PC-9 (cell line): Measurements from ENCODE around the gene SMC4. TPM values are rescaled to one million over a fixed set of nuclear protein-coding genes. Genes with fewer than 3 reads are reported as not detected.

ENCODE experiments used
- BruUV-seq: library from RNA; stranded (reverse); fragments of 400-500 nt; replicated peaks from 2 replicates; lab custom pipeline; 2021; lab: Mats Ljungman, UMichigan
- CTCF ChIA-PET: fragments of 300-600 bp; sonication (Branson Sonifier 250); formaldehyde crosslinking; loops from one replicate; lab custom pipeline; 2022; ENCODE audit warnings: antibody characterized with exemption; lab: Charles Lee
- POLR2A ChIA-PET: fragments of 300-600 bp; sonication (Branson Sonifier 250); formaldehyde crosslinking; loops from one replicate; lab custom pipeline; 2022; ENCODE audit warnings: antibody characterized with exemption; ENCODE audit not compliant: unreplicated experiment; lab: Charles Lee
- DNase-seq, 2 experiments: peaks; one replicate each; pipeline versions ENCODE4 v3.0.0 to v3.0.0-alpha.2; 2015 to 2022; ENCODE audit warnings: mixed read lengths in 1 of 2
- H2AFZ ChIP-seq: fragments of 200-600 bp; sonication (generic); 2 replicates; pipeline ENCODE4 v1.8.1; 2017; ENCODE audit warnings: antibody characterized with exemption
- H3F3A ChIP-seq: fragments of 200-600 bp; sonication (generic); 2 replicates; pipeline ENCODE4 v1.8.1; 2017; ENCODE audit warnings: antibody characterized with exemption, mild to moderate bottlenecking, low read depth; ENCODE audit not compliant: insufficient read depth
- H3K27ac ChIP-seq: fragments of 200-600 bp; sonication (generic); 2 replicates; pipeline ENCODE4 v1.6.1; 2016; ENCODE audit warnings: mixed run types
- H3K27me3 ChIP-seq: fragments of 200-600 bp; sonication (generic); 2 replicates; pipeline ENCODE4 v1.6.1; 2016; ENCODE audit warnings: low read depth, mixed run types; ENCODE audit not compliant: insufficient read depth
- H3K36me3 ChIP-seq: fragments of 200-600 bp; sonication (generic); 2 replicates; pipeline ENCODE4 v1.6.1; 2016; ENCODE audit warnings: low read depth, mixed run types
- H3K4me1 ChIP-seq: fragments of 200-600 bp; sonication (generic); replicated peaks from 2 replicates; pipeline ENCODE4 v1.6.1; 2016; ENCODE audit warnings: mixed run types; ENCODE audit not compliant: insufficient read depth
- H3K4me2 ChIP-seq: fragments of 200-600 bp; sonication (generic); 2 replicates; pipeline ENCODE4 v1.6.1; 2017; ENCODE audit warnings: mixed run types
- H3K4me3 ChIP-seq: fragments of 200-600 bp; sonication (generic); 2 replicates; pipeline ENCODE4 v1.6.1; 2016; ENCODE audit warnings: mixed run types
- H3K79me2 ChIP-seq: fragments of 200-600 bp; sonication (generic); 2 replicates; pipeline ENCODE4 v1.6.1; 2017; ENCODE audit warnings: low read depth, mixed run types
- H3K9me2 ChIP-seq: fragments of 200-600 bp; sonication (generic); 2 replicates; pipeline ENCODE4 v1.8.1; 2017; ENCODE audit warnings: mild to moderate bottlenecking; ENCODE audit not compliant: insufficient read depth
- H3K9me3 ChIP-seq: fragments of 200-600 bp; sonication (generic); 2 replicates; pipeline ENCODE4 v1.8.1; 2016; ENCODE audit warnings: low read depth; ENCODE audit not compliant: insufficient read depth
- H4K20me1 ChIP-seq: fragments of 200-600 bp; sonication (generic); 2 replicates; pipeline ENCODE4 v1.8.1; 2017; ENCODE audit not compliant: insufficient read depth
- EZH2 ChIP-seq: fragments of 200-600 bp; sonication (generic); IDR thresholded peaks from 2 replicates; pipeline ENCODE4 v1.8.0; 2017; ENCODE audit warnings: antibody characterized with exemption, low read depth
- intact Hi-C: fragments of 100-400 bp; cut with micrococcal nuclease; formaldehyde crosslinking; loops from one replicate; pipeline ENCODE4 v1.10.0; 2022; ENCODE audit not compliant: unreplicated experiment
- total RNA-seq: library from RNA; stranded (reverse); gene quantifications from 2 replicates; pipeline ENCODE4 v1.2.3, GENCODE V29; 2021
- TF ChIP-seq, protein P1 (sequence below): fragments of 200-600 bp; sonication (generic); conservative IDR thresholded peaks from 2 replicates; pipeline ENCODE4 v1.6.1; 2017; ENCODE audit warnings: mixed run types, antibody characterized with exemption, mild to moderate bottlenecking, moderate library complexity

The SMC4 gene
- total RNA-seq, 1 experiment from 2014 or later, result 181 TPM

DNA sequence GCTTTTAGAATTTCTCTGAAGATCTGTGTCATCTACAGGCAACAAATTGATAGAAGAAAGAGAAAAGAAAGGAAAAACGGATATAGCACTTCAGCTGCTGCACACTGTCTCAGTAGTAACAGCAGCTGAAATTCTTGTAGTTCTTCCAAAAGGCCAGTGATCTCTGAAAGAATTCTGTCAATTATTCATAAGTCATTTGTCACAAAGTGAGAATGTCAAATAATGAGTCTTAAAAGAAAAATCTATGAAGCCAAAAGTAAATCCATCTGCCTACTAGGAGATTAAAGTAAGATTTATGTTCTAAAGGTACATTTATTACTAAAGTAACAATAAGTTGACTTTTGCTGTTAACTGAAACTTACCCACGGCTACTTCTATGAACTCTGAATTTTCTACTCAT, 25.0 kb upstream of the SMC4 start:
- TF ChIP-seq, protein P1, sequence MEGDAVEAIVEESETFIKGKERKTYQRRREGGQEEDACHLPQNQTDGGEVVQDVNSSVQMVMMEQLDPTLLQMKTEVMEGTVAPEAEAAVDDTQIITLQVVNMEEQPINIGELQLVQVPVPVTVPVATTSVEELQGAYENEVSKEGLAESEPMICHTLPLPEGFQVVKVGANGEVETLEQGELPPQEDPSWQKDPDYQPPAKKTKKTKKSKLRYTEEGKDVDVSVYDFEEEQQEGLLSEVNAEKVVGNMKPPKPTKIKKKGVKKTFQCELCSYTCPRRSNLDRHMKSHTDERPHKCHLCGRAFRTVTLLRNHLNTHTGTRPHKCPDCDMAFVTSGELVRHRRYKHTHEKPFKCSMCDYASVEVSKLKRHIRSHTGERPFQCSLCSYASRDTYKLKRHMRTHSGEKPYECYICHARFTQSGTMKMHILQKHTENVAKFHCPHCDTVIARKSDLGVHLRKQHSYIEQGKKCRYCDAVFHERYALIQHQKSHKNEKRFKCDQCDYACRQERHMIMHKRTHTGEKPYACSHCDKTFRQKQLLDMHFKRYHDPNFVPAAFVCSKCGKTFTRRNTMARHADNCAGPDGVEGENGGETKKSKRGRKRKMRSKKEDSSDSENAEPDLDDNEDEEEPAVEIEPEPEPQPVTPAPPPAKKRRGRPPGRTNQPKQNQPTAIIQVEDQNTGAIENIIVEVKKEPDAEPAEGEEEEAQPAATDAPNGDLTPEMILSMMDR, result no peak
- no peak for TF ChIP-seq EZH2
- H3K9me3 ChIP-seq, result peaks cover 4% of the 10 kb centered on the region; the same call in 1 of the 2 replicates
- POLR2A ChIA-PET, result no interaction called here
- H2AFZ ChIP-seq, result no peak overlapping the region
- BruUV-seq, result no TSS peak
- H3K27ac ChIP-seq, result no peak overlapping the region
- H3K4me2 ChIP-seq, result no peak overlapping the region
- H3K27me3 ChIP-seq, result no peaks in the 10 kb centered on the region
- no peak overlapping the region for H3K4me3 ChIP-seq
- H4K20me1 ChIP-seq, result no peaks in the 10 kb centered on the region
- H3K9me2 ChIP-seq, result no peaks in the 10 kb centered on the region
- H3K36me3 ChIP-seq, result peaks cover 9% of the 10 kb centered on the region
- no peaks in the 10 kb centered on the region for H3F3A ChIP-seq
- intact Hi-C loops, result no loop called here
- CTCF ChIA-PET, result no interaction called here
- no peak for DNase-seq
- H3K4me1 ChIP-seq, result no peaks in the 10 kb centered on the region
- H3K79me2 ChIP-seq, result no peaks in the 10 kb centered on the region

DNA sequence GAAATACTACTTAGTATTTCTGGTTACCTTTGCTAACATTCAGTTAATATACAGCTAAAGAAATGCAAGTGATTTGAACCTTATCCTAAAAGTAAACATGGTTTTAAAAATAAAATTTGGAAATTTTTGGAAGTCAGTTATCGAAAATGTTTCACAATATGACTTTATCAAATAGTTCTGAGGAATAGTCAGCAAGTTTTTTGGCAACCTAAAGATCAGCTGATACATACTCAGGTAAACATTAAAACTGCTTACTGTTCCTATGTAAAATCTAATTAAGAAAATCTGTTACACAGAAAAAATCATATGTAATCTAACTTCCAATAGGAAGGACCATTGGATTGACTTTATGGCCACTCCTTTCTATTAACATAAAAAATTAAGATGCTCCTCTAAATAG, 24.5 kb upstream of the SMC4 start:
- Histone ChIP-seq H3K27ac (no peak overlapping the region), H4K20me1 (no peaks in the 10 kb centered on the region), H3K79me2 (no peaks in the 10 kb centered on the region), H3K4me1 (no peaks in the 10 kb centered on the region), H3K27me3 (no peaks in the 10 kb centered on the region), H3K36me3 (peaks cover 9% of the 10 kb centered on the region), H3F3A (no peaks in the 10 kb centered on the region), H3K4me3 (no peak overlapping the region), H3K4me2 (no peak overlapping the region), H3K9me3 (peaks cover 4% of the 10 kb centered on the region; the same call in 1 of the 2 replicates), H3K9me2 (no peaks in the 10 kb centered on the region), H2AFZ (no peak overlapping the region)
- ChIA-PET CTCF (no interaction called here), POLR2A (no interaction called here)
- intact Hi-C loops, result no loop called here
- BruUV-seq, result no TSS peak
- no peak for DNase-seq
- TF ChIP-seq EZH2, result no peak
- TF ChIP-seq, protein P1, result no peak

DNA sequence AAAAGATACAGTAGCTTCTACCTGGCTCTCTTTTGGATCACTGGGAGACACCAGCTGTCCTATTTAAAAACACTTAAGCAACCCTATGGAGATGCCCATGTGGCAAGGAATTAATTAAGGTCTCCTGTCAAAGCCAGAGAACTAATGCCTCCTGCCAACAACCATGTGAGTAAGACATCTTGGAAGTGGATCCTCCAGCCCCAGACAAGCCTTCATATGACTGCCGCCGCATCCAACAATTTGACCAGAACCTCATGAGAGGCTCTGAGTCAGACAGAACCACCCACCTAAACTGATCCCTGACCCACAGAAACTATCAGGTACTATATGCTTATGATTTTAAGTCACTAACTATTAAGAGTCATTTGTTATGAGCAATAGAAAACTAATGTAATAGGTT, 22.8 kb upstream of the SMC4 start:
- Histone ChIP-seq H3K4me1 (no peaks in the 10 kb centered on the region), H3K4me3 (no peak overlapping the region), H2AFZ (no peak overlapping the region), H4K20me1 (no peaks in the 10 kb centered on the region), H3K27me3 (no peaks in the 10 kb centered on the region), H3K79me2 (no peaks in the 10 kb centered on the region), H3K36me3 (peaks cover 9% of the 10 kb centered on the region), H3F3A (no peaks in the 10 kb centered on the region), H3K27ac (no peak overlapping the region), H3K9me3 (peaks cover 4% of the 10 kb centered on the region; the same call in 1 of the 2 replicates), H3K9me2 (no peaks in the 10 kb centered on the region), H3K4me2 (no peak overlapping the region)
- no peak for DNase-seq
- POLR2A ChIA-PET, result no interaction called here
- CTCF ChIA-PET, result no interaction called here
- TF ChIP-seq, protein P1, result no peak
- no peak for TF ChIP-seq EZH2
- BruUV-seq, result no TSS peak
- intact Hi-C loops, result no loop called here
